Fibroblast of mammary gland (primary cell): ENCODE results near the gene SLC6A7.
"Not testable (repeated sequence)": the region's sequence is repeated elsewhere in the genome, so short reads cannot be mapped to it uniquely, and the experiment has no call there.

Experiments
- DNase-seq: peaks from one replicate; pipeline ENCODE4 v3.0.0-alpha.2; 2010; ENCODE audit warnings: low read depth
- H3K4me3 ChIP-seq: 2 replicates; pipeline ENCODE4 v1.5.1; 2011; ENCODE audit warnings: low read depth, mild to moderate bottlenecking, low read length, moderate library complexity; ENCODE audit not compliant: control insufficient read depth
- TF ChIP-seq, protein P1 (sequence below): conservative IDR thresholded peaks from 2 replicates; pipeline ENCODE4 v1.5.1; 2011; ENCODE audit warnings: low read depth, low read length, inconsistent platforms; ENCODE audit not compliant: control insufficient read depth, insufficient read depth

The SLC6A7 gene

DNA sequence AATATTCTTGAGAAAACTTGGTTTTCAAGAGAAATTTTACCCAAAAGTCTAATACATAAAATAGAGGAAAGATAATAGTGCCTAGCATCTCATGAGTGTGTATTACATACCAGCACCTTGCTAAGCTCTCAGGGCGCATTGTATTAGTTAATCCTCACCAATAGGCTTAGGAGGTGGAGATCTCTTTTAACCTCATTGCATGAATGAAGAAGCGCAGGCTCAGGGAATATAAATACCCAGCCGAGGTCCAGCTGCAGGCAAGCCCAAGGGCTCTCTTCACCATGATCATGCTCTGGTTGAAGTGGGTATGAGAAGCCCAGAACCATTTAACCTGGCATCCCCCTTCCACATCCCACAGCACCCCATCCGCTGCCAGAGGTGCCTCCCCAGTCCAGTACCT lies 53.7 kb downstream of the SLC6A7 start:
- no peak for DNase-seq
- TF ChIP-seq, protein P1, sequence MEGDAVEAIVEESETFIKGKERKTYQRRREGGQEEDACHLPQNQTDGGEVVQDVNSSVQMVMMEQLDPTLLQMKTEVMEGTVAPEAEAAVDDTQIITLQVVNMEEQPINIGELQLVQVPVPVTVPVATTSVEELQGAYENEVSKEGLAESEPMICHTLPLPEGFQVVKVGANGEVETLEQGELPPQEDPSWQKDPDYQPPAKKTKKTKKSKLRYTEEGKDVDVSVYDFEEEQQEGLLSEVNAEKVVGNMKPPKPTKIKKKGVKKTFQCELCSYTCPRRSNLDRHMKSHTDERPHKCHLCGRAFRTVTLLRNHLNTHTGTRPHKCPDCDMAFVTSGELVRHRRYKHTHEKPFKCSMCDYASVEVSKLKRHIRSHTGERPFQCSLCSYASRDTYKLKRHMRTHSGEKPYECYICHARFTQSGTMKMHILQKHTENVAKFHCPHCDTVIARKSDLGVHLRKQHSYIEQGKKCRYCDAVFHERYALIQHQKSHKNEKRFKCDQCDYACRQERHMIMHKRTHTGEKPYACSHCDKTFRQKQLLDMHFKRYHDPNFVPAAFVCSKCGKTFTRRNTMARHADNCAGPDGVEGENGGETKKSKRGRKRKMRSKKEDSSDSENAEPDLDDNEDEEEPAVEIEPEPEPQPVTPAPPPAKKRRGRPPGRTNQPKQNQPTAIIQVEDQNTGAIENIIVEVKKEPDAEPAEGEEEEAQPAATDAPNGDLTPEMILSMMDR: no peak
- no peak overlapping the region for H3K4me3 ChIP-seq

DNA sequence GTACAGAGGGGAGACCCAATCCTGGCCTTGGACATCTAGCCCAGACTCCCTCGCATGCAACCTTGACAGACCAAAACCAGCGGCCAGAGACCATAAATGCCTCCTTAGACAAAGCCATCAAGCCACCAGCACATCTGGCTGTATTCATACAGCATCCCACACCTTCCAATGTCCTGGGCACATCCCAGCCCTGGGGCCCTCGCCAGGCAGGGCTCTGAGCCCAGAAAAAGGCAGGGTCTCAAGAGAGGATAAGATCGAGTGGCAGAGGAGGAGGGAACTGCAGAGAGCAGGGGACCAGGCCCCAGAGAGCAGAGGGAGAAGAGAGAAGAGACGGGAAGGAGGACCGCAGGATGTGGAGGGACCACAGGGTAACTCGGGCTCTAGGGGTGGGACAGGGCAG lies 54.3 kb downstream of the SLC6A7 start:
- H3K4me3 ChIP-seq: no peak overlapping the region
- TF ChIP-seq, protein P1: no peak
- DNase-seq: no peak

DNA sequence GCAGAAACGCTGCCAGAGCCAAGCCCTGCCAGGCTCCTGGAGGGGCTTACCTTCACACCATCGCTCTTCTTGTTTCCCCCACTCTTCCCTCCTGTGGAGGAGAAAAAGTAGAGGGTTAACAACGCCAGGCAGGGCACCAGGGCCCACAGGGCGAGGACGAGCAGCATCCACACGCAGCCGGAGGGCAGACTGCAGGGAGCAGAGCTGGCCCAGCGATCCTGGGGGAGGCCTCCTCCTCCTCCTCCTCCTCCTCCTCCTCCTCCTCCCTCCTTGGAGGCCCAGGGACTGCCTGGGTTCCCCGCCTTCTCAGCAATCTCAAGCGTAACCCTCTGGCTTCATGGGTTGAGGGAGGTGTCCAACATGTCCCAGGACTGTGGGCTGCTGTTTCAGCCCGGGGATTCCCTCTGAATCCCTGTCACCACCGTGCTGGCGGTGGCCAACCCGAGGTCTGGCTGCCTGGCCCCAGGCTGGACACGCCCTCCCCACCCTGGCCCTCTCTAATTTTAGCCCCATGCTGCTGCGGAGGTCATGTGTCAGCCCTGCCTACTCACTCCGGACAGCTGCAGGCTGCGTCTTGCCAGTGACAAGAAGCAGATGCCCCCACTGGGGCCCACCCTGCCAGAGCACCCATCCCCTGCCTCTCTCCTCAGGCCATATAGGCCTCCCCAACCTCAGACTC lies 55.4 kb downstream of the SLC6A7 start:
- DNase-seq: peak; percentile 28
- H3K4me3 ChIP-seq: no peak overlapping the region
- TF ChIP-seq, protein P1: no peak

DNA sequence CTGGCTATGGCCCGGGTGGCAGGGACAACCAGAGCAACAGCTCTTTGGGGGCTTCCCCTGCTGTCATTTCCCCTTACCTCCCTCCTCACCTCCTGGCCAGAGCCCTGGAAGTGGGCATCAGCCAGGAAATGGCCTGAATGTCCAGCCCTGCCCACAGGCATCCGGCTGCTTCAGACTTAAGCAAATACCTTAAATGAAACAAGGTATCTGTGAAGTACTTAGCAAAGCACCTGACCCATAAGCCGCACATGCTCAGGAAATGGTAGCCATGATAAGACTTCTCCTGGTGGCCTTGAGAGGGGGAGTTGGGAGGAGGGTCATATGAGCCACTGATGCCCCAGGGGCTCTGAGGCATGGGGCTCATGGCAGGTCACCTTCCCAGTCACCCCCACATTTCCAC lies 55.9 kb downstream of the SLC6A7 start:
- no peak overlapping the region for H3K4me3 ChIP-seq
- TF ChIP-seq, protein P1: no peak
- DNase-seq: no peak

DNA sequence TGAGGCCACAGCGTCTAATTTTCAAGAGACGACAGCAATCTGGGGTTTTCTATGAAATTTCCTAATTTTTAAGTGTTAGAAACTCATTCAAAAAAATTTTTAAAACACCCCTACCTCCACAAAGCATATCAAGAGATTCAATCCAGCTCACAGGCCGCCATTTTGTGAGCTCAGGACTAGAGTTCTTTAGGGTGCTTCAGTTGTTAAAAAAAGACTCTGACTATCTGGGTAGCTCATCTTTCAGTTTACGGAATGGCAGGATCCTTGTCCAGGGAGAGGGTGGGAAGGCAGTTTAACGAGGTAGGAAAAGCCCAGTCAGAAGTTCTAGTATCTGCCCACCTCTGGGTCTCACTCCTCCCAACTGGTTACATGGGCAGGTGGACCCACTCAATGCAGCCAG lies 56.6 kb downstream of the SLC6A7 start:
- no peak overlapping the region for H3K4me3 ChIP-seq

DNA sequence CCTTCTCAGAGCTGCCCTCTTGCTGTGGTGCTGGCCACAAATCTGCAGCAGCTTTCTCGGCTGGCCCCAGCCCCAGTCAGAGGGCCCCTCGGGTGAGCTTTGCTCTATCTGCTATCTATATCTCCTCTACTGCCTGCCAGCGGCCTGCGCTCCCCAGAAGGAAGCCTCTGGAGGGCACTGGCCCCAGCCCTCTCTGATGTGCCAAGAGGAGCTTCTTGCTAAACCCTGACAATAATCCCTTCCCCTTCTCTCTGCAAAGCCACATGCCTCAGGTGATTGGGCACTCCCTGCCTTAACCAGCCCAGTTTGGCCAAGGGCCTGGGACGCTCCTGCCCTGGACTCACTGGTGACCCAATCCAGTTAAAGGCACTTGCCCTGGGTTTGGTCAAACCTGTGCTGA lies 57.0 kb downstream of the SLC6A7 start:
- TF ChIP-seq, protein P1: no peak
- no peak overlapping the region for H3K4me3 ChIP-seq
- no peak for DNase-seq

More for the DNA sequence above, 56.6 kb downstream of the SLC6A7 start:
- TF ChIP-seq, protein P1: no peak
- DNase-seq: no peak

DNA sequence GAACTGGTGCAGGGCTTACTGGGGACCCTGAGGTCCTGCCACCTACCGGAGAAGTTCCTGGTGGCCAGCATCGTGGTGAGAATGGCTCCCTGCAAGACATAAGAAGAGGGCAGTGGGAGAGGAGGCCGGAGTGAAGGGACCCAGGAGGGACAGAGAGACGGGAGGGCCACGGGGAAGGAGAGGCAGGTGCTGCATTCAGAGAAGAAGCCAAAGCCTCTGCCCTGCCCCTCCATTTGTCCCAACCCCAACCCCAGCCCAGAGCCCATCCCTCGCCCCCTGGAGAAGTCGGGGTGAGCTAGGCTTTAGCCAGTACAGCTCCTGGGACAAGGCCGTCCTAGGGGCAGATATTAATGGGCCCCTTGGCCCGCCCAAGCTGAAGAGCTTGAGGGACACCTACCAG lies 57.9 kb downstream of the SLC6A7 start:
- TF ChIP-seq, protein P1: no peak
- no peak for DNase-seq
- no peak overlapping the region for H3K4me3 ChIP-seq

DNA sequence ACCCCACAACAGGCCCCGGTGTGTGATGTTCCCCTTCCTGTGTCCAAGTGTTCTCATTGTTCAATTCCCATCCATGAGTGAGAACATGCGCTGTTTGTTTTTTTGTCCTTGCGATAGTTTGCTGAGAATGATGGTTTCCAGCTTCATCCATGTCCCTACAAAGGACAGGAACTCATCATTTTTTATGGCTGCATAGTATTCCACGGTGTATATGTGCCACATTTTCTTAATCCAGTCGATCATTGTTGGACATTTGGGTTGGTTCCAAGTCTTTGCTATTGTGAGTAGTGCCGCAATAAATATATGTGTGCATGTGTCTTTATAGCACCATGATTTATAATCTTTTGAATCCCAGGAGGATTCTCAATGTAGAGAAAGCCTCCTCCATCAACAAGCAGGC lies 58.6 kb downstream of the SLC6A7 start:
- DNase-seq, H3K4me3 ChIP-seq: not testable (repeated sequence)
